Hepatocyte (in vitro differentiated cells): ENCODE data around the gene NAXD. TPM values are rescaled to one million over a fixed set of nuclear protein-coding genes. Genes with fewer than 3 reads are reported as not detected.

Experiments
- DNase-seq: peaks from one replicate; pipeline ENCODE4 v3.0.0-alpha.2; 2016; ENCODE audit warnings: low spot score
- H2AFZ ChIP-seq: fragments of 200-600 bp; sonication (generic); 2 replicates; pipeline ENCODE4 v1.6.0; 2016; ENCODE audit warnings: antibody characterized with exemption, mild to moderate bottlenecking
- H3K27ac ChIP-seq: fragments of 200-600 bp; sonication (generic); 2 replicates; pipeline ENCODE4 v1.5.1; 2016; ENCODE audit warnings: mild to moderate bottlenecking
- H3K27me3 ChIP-seq: fragments of 200-600 bp; sonication (generic); 2 replicates; pipeline ENCODE4 v1.6.1; 2016
- H3K36me3 ChIP-seq: fragments of 200-600 bp; sonication (generic); replicated peaks from 2 replicates; pipeline ENCODE4 v1.5.1; 2016; ENCODE audit warnings: low read depth; ENCODE audit not compliant: insufficient read depth
- H3K4me1 ChIP-seq: fragments of 200-600 bp; sonication (generic); 2 replicates; pipeline ENCODE4 v1.5.1; 2016; ENCODE audit warnings: mild to moderate bottlenecking, moderate library complexity; ENCODE audit not compliant: insufficient read depth
- H3K4me2 ChIP-seq: fragments of 200-600 bp; sonication (generic); 2 replicates; pipeline ENCODE4 v1.6.0; 2016
- H3K4me3 ChIP-seq: fragments of 200-600 bp; sonication (generic); 2 replicates; pipeline ENCODE4 v1.5.1; 2016; ENCODE audit warnings: mild to moderate bottlenecking
- H3K79me2 ChIP-seq: fragments of 200-600 bp; sonication (generic); 2 replicates; pipeline ENCODE4 v1.6.0; 2017; ENCODE audit warnings: mild to moderate bottlenecking
- H3K9me2 ChIP-seq: fragments of 200-600 bp; sonication (generic); replicated peaks from 2 replicates; pipeline ENCODE4 v1.6.0; 2017; ENCODE audit warnings: mild to moderate bottlenecking; ENCODE audit not compliant: insufficient read depth
- H3K9me3 ChIP-seq: fragments of 200-600 bp; sonication (generic); 2 replicates; pipeline ENCODE4 v1.5.1; 2016; ENCODE audit warnings: low read depth, mild to moderate bottlenecking
- H4K20me1 ChIP-seq: fragments of 200-600 bp; sonication (generic); 2 replicates; pipeline ENCODE4 v1.6.0; 2016; ENCODE audit warnings: mild to moderate bottlenecking; ENCODE audit not compliant: insufficient read depth, poor library complexity, severe bottlenecking
- CTCF ChIP-seq: fragments of 200-600 bp; sonication (generic); IDR thresholded peaks from 2 replicates; pipeline ENCODE4 v1.5.1; 2016; ENCODE audit warnings: antibody characterized with exemption, mild to moderate bottlenecking; ENCODE audit not compliant: poor library complexity
- EZH2 ChIP-seq: fragments of 200-600 bp; sonication (generic); IDR thresholded peaks from 2 replicates; pipeline ENCODE4 v1.6.1; 2016; ENCODE audit warnings: antibody characterized with exemption, mild to moderate bottlenecking, borderline replicate concordance
- EZH2phosphoT487 ChIP-seq: fragments of 200-600 bp; sonication (generic); IDR thresholded peaks from one replicate; pipeline ENCODE4 v1.6.1; 2018; ENCODE audit warnings: antibody characterized with exemption, mild to moderate bottlenecking, low read depth, moderate library complexity; ENCODE audit not compliant: unreplicated experiment, severe bottlenecking
- WGBS: methylation state at CpG from one replicate; pipeline ENCODE4 v1.1.6; 2016; ENCODE audit warnings: low lambda C conversion rate; ENCODE audit errors: missing lambda C conversion rate; 5-methylcytosine and 5-hydroxymethylcytosine counted together
- polyA plus RNA-seq: library from polyadenylated mRNA; unstranded; fragments of >200 nt; fragmentation: Nextera tagmentation; extraction: Ambion mirVana; gene quantifications from 2 replicates; pipeline ENCODE4 v1.2.1, GENCODE V29; 2016
- total RNA-seq: library from RNA; depleted of rRNA; stranded (reverse); fragments of >200 nt; gene quantifications from 2 replicates; pipeline ENCODE4 v1.2.3, GENCODE V29; 2014

Gene NAXD
- total and polyA plus RNA-seq, 2 experiments from 2014 or later, result 30.9 to 34.5 TPM

GRCh38 chr13:110677731-110678545, 62.6 kb downstream of the NAXD start:
- H3K4me1 ChIP-seq, result no peaks in the 10 kb centered on the region

GRCh38 chr13:110680852-110681251, 65.5 kb downstream of the NAXD start:
- Histone ChIP-seq H3K4me2 (no peak overlapping the region), H3K4me1 (peaks cover 16% of the 10 kb centered on the region), H3K9me2 (no peaks in the 10 kb centered on the region), H3K27ac (no peak overlapping the region), H2AFZ (no peak overlapping the region), H3K9me3 (no peaks in the 10 kb centered on the region), H4K20me1 (no peaks in the 10 kb centered on the region), H3K36me3 (no peaks in the 10 kb centered on the region), H3K79me2 (peaks cover 2% of the 10 kb centered on the region), H3K27me3 (no peaks in the 10 kb centered on the region), H3K4me3 (no peak overlapping the region)
- 93% methylated on average over 7 of the region's 7 CpGs for WGBS
- DNase-seq, result no peak
- TF ChIP-seq CTCF (peak; percentile 20), EZH2phosphoT487 (no peak)

More at GRCh38 chr13:110677731-110678545, 62.6 kb downstream of the NAXD start:
- no peaks in the 10 kb centered on the region for H3K9me3 ChIP-seq
- H3K4me2 ChIP-seq, result no peak overlapping the region
- H3K27ac ChIP-seq, result no peak overlapping the region
- H4K20me1 ChIP-seq, result no peaks in the 10 kb centered on the region
- H3K4me3 ChIP-seq, result no peak overlapping the region
- 89% methylated on average over 26 of the region's 28 CpGs for WGBS
- peaks cover 8% of the 10 kb centered on the region for H3K79me2 ChIP-seq
- H3K36me3 ChIP-seq, result no peaks in the 10 kb centered on the region
- no peak overlapping the region for H2AFZ ChIP-seq
- TF ChIP-seq EZH2phosphoT487 (no peak), EZH2 (no peak), CTCF (no peak)
- H3K27me3 ChIP-seq, result no peaks in the 10 kb centered on the region
- DNase-seq, result no peak
- H3K9me2 ChIP-seq, result no peaks in the 10 kb centered on the region

- Histone ChIP-seq H3K9me3 (no peaks in the 10 kb centered on the region), H2AFZ (no peak overlapping the region), H3K4me1 (peaks cover 16% of the 10 kb centered on the region), H3K4me2 (no peak overlapping the region), H3K79me2 (peaks cover 2% of the 10 kb centered on the region), H3K9me2 (no peaks in the 10 kb centered on the region), H3K27ac (no peak overlapping the region), H4K20me1 (no peaks in the 10 kb centered on the region), H3K36me3 (no peaks in the 10 kb centered on the region), H3K4me3 (no peak overlapping the region), H3K27me3 (no peaks in the 10 kb centered on the region)
- no peak for DNase-seq
- TF ChIP-seq EZH2 (no peak), EZH2phosphoT487 (no peak), CTCF (no peak)
- 91% methylated on average over 15 of the region's 15 CpGs for WGBS
Measured at GRCh38 chr13:110681868-110682550, 66.7 kb downstream of the NAXD start.
